ENCODE measurements around the gene PHF20. TPM values are rescaled to one million over a fixed set of nuclear protein-coding genes. Genes with fewer than 3 reads are reported as not detected.
A peak's percentile ranks its signal among the peaks of the same experiment; 100 is the strongest.
"Not testable (repeated sequence)": the region's sequence is repeated elsewhere in the genome, so short reads cannot be mapped to it uniquely, and the experiment has no call there.

Gene PHF20
- total and polyA plus RNA-seq, 12 donors = 23.4 to 44.7 (median 36.0) TPM

GRCh38 chr20:35954200-35954906 lies 182.5 kb downstream of the PHF20 start, which contains the start of gene SCAND1:
Gene SCAND1 (minus strand): TSS chr20:35954502. CDS start chr20:35954284, 218 bp downstream.
- intact Hi-C loops (cut with DNase I) = loop anchor here in 1 of 10 donors (10.0 kb wide), 1 partner anchor 230 kb away; no protein-coding TSS in a partner anchor
- peak within 1 kb of the TSS; percentile 67 to 98 (median 88) for H3K4me3 ChIP-seq
- peaks cover 10 to 33% (median 28%) of the 10 kb centered on the region in 9 donors for H3K4me1 ChIP-seq
- ATAC-seq (peak; percentile 92 to 97 (median 95)), DNase-seq (peak; percentile 93 to 96)
- whole genome bisulfite sequencing, 2 donors = 0% methylated on average over 74 to 76 of the region's 76 CpGs
- H3K27ac ChIP-seq = peak within 1 kb of the TSS; percentile 91 to 99 (median 98)
- H3K27me3 ChIP-seq = no peaks in the 10 kb centered on the region
- no peaks in the 10 kb centered on the region for H3K9me3 ChIP-seq
- H3K36me3 ChIP-seq = peaks cover 0 to 7% (median 0%) of the 10 kb centered on the region in 9 donors
- TF ChIP-seq CTCF (IDR thresholded peaks at IDR 0.05) = peak; percentile 95 to 100 (median 98)

GRCh38 chr20:35954907-35955251 lies 183.1 kb downstream of the PHF20 start:
- WGBS, 2 donors = 1% methylated on average over 19 of the region's 19 CpGs
- Histone ChIP-seq H3K4me3 (peak overlapping the region; percentile 67 to 98 (median 88)), H3K4me1 (peaks cover 10 to 33% (median 28%) of the 10 kb centered on the region in 9 donors), H3K9me3 (no peaks in the 10 kb centered on the region), H3K27ac (peak overlapping the region; percentile 91 to 99 (median 98)), H3K36me3 (peaks cover 0 to 5% (median 0%) of the 10 kb centered on the region in 9 donors), H3K27me3 (no peaks in the 10 kb centered on the region)
- no peak for TF ChIP-seq CTCF (IDR thresholded peaks at IDR 0.05)
- no peak for DNase-seq
- peak in 7 of 8 donors; percentile 0 to 8 (median 2) for ATAC-seq
- intact Hi-C loops (cut with DNase I) = loop anchor here in 1 of 10 donors (10.0 kb wide), 1 partner anchor 230 kb away; no protein-coding TSS in a partner anchor

- H3K4me1 ChIP-seq = peaks cover 10 to 29% (median 27%) of the 10 kb centered on the region in 9 donors
- no peak for TF ChIP-seq CTCF (IDR thresholded peaks at IDR 0.05)
- H3K9me3 ChIP-seq = no peaks in the 10 kb centered on the region
- no peaks in the 10 kb centered on the region for H3K27me3 ChIP-seq
- intact Hi-C loops (cut with DNase I) = loop anchor here in 1 of 10 donors (10.0 kb wide), 1 partner anchor 232 kb away; no protein-coding TSS in a partner anchor
- no peak overlapping the region for H3K4me3 ChIP-seq
- no peak overlapping the region for H3K27ac ChIP-seq
- ATAC-seq (no peak), DNase-seq (no peak)
- H3K36me3 ChIP-seq = peaks cover 0 to 4% (median 0%) of the 10 kb centered on the region in 9 donors
Observed at GRCh38 chr20:35956616-35957015, 184.8 kb downstream of the PHF20 start.

- WGBS, 2 donors = 82 to 85% methylated on average over 6 of the region's 6 CpGs
- H3K27me3 ChIP-seq, H3K36me3 ChIP-seq, ATAC-seq, H3K9me3 ChIP-seq, H3K4me3 ChIP-seq, DNase-seq, H3K27ac ChIP-seq: not testable (repeated sequence)
- peaks cover 0 to 10% (median 7%) of the 10 kb centered on the region in 9 donors for H3K4me1 ChIP-seq
- intact Hi-C loops (cut with DNase I) = loop anchor here in 1 of 10 donors (10.0 kb wide), 1 partner anchor 234 kb away; no protein-coding TSS in a partner anchor
Observed at GRCh38 chr20:35959291-35959690, 187.5 kb downstream of the PHF20 start.

GRCh38 chr20:35963878-35964277 lies 192.1 kb downstream of the PHF20 start:
- DNase-seq (no peak), ATAC-seq (no peak)
- H3K27me3 ChIP-seq = no peaks in the 10 kb centered on the region
- H3K9me3 ChIP-seq = no peaks in the 10 kb centered on the region
- intact Hi-C loops (cut with DNase I) = no loop called here
- TF ChIP-seq CTCF (IDR thresholded peaks at IDR 0.05) = no peak
- no peak overlapping the region for H3K27ac ChIP-seq
- H3K4me3 ChIP-seq = no peak overlapping the region
- 90 to 95% methylated on average over 4 of the region's 4 CpGs for WGBS, 2 donors
- no peaks in the 10 kb centered on the region for H3K36me3 ChIP-seq
- no peaks in the 10 kb centered on the region for H3K4me1 ChIP-seq
